ENCODE measurements around the gene RNU1-2.

DNA sequence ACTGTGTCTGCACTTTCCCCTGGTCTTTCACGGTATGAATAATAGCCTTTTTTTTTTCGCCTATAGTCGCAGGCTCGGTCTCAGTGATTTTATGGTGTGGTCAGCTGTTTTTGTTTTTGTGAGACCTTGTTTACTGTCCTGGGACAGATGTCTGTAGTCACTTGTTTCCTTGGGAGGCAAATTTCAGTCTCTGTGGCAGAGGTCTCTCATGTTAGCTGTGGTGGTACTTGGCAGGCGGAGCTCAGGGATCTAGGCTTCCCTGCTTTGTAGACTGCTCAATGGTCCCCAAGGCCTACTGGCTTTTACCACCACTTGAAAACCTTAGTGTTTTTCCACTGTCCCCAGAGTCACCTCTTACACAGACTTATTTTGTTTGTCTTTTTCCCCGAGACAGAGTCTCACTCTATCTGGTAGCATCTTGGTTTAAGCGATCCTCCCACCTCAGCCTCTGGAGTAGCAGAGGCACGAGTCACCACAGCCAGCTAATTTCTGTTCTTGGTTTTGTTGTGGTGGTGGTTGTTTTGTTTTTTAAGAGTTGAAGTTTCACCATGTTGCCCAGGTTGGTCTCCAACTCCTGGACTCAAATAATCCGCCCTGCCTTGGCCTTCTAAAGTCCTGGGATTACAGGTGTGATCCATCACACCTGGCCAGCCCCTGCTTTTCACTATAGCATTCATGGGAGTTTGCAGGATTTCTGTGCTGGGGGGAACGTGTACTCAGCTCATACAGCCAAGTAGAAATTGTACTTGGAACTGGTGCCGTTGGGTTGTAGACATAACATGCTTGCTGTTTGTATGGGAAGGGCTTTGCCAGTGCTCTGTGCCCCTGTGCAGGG, 10.3 kb downstream of the RNU1-2 start:
- TF ChIP-seq, protein P1, sequence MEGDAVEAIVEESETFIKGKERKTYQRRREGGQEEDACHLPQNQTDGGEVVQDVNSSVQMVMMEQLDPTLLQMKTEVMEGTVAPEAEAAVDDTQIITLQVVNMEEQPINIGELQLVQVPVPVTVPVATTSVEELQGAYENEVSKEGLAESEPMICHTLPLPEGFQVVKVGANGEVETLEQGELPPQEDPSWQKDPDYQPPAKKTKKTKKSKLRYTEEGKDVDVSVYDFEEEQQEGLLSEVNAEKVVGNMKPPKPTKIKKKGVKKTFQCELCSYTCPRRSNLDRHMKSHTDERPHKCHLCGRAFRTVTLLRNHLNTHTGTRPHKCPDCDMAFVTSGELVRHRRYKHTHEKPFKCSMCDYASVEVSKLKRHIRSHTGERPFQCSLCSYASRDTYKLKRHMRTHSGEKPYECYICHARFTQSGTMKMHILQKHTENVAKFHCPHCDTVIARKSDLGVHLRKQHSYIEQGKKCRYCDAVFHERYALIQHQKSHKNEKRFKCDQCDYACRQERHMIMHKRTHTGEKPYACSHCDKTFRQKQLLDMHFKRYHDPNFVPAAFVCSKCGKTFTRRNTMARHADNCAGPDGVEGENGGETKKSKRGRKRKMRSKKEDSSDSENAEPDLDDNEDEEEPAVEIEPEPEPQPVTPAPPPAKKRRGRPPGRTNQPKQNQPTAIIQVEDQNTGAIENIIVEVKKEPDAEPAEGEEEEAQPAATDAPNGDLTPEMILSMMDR (IDR thresholded peaks at IDR 0.05; ENCODE audit: borderline replicate concordance, extremely low read depth, low read length, poor library complexity, severe bottlenecking) = no peak
- no peak for TF ChIP-seq EZH2 (IDR thresholded peaks at IDR 0.05; ENCODE audit: borderline replicate concordance, low read depth, low read length, severe bottlenecking)
